ENCODE measurements around the gene LMOD1.
"Not testable (repeated sequence)": the region's sequence is repeated elsewhere in the genome, so short reads cannot be mapped to it uniquely, and the experiment has no call there.

Gene LMOD1

GRCh38 chr1:201914456-201915235 lies 31.7 kb downstream of the LMOD1 start:
- DNase-seq (ENCODE audit: low spot score), result no peak

DNA sequence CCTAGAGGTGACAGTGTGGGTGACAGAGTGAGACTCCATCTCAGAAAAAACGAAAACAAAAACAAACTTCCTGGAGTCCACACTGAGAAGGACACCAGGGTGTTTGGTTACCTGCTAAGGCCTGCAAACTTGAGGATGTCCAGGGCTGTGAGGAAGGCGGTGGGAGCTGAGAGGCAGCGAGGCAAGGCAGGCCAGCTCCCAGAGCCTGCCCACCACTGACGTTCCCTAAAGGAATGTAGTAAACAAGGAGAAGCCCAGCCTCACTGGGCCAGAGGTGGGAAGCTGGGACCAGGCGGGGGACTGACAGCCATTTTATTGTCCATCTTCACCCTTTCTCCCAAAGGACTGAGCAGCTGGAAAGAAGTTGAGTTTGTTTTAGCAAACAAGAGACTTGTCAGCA lies 33.5 kb downstream of the LMOD1 start:
- DNase-seq (ENCODE audit: low spot score), result no peak

- DNase-seq (ENCODE audit: low spot score), result no peak
These were observed 34.3 kb downstream of the LMOD1 start for GRCh38 chr1:201911826-201912571.

- no peak for DNase-seq (ENCODE audit: low spot score)
These were observed 38.7 kb downstream of the LMOD1 start for GRCh38 chr1:201907621-201908020.

- DNase-seq (ENCODE audit: low spot score), result no peak
These were observed 40.0 kb downstream of the LMOD1 start for GRCh38 chr1:201906336-201906735.

DNA sequence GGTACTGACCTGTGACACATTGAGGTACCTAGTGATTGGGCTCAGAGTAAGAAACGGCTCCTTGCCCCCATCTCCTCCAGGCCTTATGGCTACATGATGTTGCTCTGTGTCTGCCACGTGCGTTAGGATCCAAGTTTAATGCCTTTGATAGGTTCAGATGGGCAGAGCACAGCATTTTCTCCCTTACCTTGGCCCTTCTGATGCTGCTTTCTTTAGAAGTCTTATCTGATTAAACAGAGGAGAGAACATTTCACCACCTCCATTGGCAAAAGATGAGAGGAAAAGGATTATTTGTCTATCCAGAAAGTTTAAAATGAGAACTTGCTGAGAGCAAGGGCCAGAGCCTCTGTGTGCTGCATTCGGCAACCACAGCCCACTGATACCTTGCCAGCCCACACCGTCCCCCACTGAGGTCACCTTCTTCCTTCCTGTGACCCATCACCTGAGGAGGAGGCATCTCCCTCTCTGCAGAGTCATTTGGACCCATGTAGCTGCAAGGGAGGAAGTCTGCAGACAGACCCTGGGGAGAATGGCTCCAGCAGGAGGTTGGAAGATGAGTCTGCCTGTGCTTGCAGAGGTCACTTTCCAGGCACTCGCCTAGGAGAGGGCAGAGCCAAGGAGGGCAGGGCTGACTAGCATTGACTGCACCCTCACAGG lies 41.0 kb downstream of the LMOD1 start:
- DNase-seq (ENCODE audit: low spot score), result no peak

GRCh38 chr1:201904579-201904978 lies 41.8 kb downstream of the LMOD1 start:
- no peak for DNase-seq (ENCODE audit: low spot score)

DNA sequence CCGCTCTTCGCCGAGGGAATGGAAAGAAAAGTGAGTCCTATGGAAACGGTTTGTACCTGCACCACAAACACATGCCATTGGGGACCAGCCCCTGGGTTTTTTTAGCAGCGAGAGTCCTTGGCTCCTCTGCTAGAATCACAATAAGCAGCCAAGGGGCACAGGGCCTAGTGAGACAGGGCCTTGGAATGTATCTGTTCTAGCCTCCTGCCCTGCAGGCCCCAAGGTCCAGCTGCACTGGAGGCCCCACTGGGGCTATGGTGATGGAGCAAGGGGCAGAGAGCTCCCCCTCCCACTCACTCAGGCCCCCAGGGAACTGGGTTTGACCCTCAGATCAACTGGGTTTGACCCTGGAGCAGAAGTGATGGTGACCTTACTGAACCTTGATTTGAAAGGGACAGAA lies 43.2 kb downstream of the LMOD1 start:
- no peak for DNase-seq (ENCODE audit: low spot score)

GRCh38 chr1:201902198-201902597 lies 44.1 kb downstream of the LMOD1 start:
- no peak for DNase-seq (ENCODE audit: low spot score)

- DNase-seq (ENCODE audit: low spot score), result not testable (repeated sequence)
These were observed 45.3 kb downstream of the LMOD1 start for GRCh38 chr1:201901036-201901435.

DNA sequence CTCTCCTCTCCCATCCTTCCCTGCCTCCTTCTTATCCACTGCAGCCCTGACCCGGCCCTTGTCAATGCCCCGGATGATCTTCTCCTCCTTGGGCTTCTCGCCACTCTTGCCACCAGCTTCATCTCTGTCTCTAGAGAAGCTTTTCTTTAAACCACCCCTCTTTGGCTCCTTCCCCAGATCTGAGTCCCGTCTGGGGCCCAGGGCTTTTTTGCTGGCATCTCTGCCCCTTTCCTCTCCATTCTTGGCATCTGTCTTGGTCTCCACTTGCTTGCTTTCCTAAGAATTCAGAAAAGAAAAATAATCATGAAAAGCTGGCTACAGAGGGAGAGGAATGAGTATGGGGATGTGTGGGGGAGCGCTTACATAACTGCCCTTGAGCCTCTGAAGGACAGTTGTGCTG lies 45.9 kb downstream of the LMOD1 start:
- DNase-seq (ENCODE audit: low spot score), result no peak

DNA sequence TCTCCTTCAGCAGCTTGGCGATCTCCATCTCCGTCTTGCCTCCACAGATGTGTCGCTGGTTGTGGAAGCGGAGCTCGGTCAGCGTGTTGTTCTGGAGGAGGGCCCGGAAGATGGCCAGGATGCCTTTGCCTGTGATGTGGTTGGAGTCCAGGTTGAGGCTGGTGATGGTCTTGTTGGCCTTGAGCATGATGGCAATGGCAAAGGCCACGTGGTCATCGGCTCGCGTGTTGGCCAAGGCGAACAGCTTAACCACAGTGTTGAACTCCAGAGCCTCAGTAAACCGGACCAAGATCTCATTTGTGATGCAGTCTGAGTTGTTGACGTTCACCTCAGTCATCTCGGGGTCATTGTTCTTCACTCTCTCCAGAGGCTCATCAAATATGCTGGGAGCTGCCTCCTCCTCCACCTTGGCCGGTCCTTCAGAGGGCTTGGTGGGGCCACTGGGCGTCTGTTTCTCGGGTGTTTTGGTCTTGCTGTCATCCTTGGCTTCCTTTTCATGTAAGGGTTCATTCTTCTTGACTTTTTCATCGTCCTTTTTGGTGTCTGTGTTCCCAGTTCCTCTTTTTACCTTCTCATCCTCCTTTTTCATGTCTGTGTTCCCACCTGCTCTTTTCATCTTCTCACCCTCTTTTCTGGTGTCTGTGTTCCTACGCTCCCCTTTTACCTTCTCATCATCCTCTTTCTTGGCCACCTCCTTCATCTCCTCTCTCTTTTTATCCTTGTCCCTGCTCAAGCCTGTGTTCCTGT lies 46.5 kb downstream of the LMOD1 start:
- no peak for DNase-seq (ENCODE audit: low spot score)

- DNase-seq (ENCODE audit: low spot score), result no peak
These were observed 47.4 kb downstream of the LMOD1 start for GRCh38 chr1:201898992-201899391.

- DNase-seq (ENCODE audit: low spot score), result no peak
These were observed 48.0 kb downstream of the LMOD1 start for GRCh38 chr1:201898240-201898894.

DNA sequence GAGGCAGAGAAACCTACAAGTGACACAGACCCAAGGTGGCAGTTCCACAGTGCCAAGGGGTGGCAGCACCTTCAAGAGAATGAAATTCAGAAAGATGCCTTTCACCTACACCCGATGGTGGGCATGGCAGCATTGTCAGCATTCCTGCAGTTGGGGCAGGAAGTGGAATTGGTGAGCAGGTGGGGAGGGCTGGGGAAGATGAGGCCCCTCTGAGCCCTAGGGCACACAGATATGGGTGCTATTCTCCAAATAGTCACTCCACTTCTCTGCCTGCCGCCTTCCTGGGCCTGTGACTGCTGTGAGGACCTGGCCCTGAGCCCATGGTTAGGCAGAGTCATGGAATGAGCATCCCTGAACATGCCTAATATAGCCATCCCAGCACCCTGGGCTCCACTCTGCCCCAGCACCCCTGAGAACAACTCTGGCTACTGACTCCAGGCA lies 49.4 kb downstream of the LMOD1 start:
- DNase-seq (ENCODE audit: low spot score), result no peak

- peak; percentile 73 for DNase-seq (ENCODE audit: low spot score)
These were observed 50.2 kb downstream of the LMOD1 start for GRCh38 chr1:201895913-201896807.

DNA sequence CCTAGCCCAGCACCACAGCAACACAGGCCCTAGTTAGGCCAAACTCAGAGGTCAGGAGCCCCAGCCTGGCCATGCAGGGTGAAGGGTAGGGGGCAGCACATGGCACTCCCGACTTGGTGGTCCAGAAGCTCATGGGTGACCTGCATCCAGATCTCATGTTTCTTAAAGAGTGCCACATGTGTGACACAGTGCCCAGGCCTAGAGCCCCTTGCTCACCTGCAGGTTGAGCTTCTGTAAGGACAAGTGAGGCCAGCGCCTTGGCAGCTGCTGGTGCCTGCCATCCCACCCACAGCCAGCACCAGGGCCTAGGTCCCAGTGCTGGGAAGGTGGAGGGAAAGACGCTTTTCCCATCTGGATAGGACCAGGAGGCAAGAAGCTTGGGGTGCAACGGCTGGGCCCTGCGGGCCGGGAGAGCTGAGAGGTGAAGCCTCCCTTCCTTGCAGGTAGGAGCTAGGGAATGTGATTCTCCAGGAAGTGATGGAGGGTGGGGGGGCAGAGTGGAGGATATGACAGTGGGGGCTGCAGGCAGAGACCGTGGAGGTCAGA lies 51.2 kb downstream of the LMOD1 start:
- no peak for DNase-seq (ENCODE audit: low spot score)

DNA sequence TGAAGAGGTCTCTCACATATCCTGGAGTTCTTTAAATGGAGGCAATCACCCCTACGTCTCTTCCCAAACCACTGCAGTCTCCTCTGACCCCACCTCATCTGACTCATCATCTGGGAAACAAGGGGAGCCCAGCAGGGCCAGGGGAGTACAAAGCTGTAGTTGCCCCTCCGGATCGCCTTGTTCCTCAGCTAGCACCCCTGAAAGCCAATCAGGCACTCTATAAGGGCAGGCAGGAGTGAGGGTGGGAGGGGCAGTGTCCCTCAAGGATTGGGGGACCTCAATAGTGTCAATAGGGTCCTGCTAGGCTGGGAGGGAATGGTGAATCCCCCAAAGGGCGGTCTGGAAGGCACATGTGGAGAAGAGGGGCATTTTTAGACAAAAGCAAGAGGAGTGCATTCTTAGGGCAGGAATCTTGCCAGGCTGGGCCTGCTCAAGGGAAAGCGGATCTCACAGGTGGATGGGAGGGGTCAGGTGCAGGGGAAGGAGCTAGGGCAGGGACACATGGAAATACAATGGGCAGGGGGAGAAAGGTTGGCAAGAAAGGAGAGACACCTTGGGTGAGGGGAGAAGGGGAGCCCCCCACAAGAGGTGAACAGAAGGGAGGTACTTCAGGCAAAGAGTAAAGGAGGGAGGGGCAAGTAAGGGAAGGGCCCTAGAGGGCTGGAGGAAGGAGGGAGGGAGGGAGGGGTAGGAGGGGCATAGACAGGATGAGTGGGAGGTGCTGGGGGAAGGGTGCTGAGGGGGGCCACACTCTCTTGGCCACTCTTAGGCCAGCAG lies 51.8 kb downstream of the LMOD1 start:
- no peak for DNase-seq (ENCODE audit: low spot score)

- no peak for DNase-seq (ENCODE audit: low spot score)
These were observed 52.9 kb downstream of the LMOD1 start for GRCh38 chr1:201893431-201893830.

DNA sequence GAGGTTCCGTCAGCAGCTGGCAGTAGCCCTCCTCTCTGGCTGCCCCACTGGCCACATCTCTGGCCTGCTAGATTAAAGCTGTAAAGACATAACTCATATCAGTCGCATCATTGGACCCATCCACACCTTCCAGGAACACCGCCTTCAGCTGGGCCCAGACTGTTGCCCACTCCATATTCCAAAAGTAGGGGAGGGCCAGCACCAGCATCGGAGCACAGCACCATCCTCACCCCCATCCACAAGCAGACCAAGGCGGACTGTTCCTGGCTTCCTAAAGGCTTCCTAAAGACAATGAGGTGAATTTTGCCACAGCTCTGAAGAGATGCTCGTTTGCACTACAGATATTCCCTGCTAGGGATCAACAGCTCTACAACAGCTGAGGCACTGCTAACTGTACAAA lies 54.1 kb downstream of the LMOD1 start:
- no peak for DNase-seq (ENCODE audit: low spot score)
